ENCODE measurements around the gene CABLES2.

The CABLES2 gene

GRCh38 chr20:62372042-62372993 is 34.8 kb downstream of the CABLES2 start:
- no peak for DNase-seq (ENCODE audit: low spot score)

- no peak for DNase-seq (ENCODE audit: low spot score)
Measured at GRCh38 chr20:62371588-62372041, 35.5 kb downstream of the CABLES2 start.

GRCh38 chr20:62370807-62371587 is 36.1 kb downstream of the CABLES2 start:
- no peak for DNase-seq (ENCODE audit: low spot score)

- no peak for DNase-seq (ENCODE audit: low spot score)
Measured at GRCh38 chr20:62370115-62370806, 36.8 kb downstream of the CABLES2 start.

- no peak for DNase-seq (ENCODE audit: low spot score)
Measured at GRCh38 chr20:62369815-62370114, 37.3 kb downstream of the CABLES2 start.

- peak; percentile 89 for DNase-seq (ENCODE audit: low spot score)
Measured at GRCh38 chr20:62368976-62369814, 37.9 kb downstream of the CABLES2 start.

- DNase-seq (ENCODE audit: low spot score), result peak; percentile 97
Measured at GRCh38 chr20:62368392-62368975, 38.6 kb downstream of the CABLES2 start.

- peak; percentile 70 for DNase-seq (ENCODE audit: low spot score)
Measured at GRCh38 chr20:62367633-62368391, 39.3 kb downstream of the CABLES2 start.

GRCh38 chr20:62367136-62367632 is 39.9 kb downstream of the CABLES2 start, which contains the start of gene LAMA5:
TSS of gene LAMA5 (minus strand) at chr20:62367312. CDS start at chr20:62367245, 67 bp downstream.
- DNase-seq (ENCODE audit: low spot score), result peak; percentile 91

GRCh38 chr20:62366370-62367135 is 40.5 kb downstream of the CABLES2 start:
- peak; percentile 91 for DNase-seq (ENCODE audit: low spot score)

- peak; percentile 74 for DNase-seq (ENCODE audit: low spot score)
Measured at GRCh38 chr20:62365814-62366369, 41.2 kb downstream of the CABLES2 start.

- DNase-seq (ENCODE audit: low spot score), result no peak
Measured at GRCh38 chr20:62364911-62365736, 42.0 kb downstream of the CABLES2 start.

GRCh38 chr20:62363920-62364851 is 42.9 kb downstream of the CABLES2 start:
- no peak for DNase-seq (ENCODE audit: low spot score)

- no peak for DNase-seq (ENCODE audit: low spot score)
Measured at GRCh38 chr20:62362991-62363919, 43.8 kb downstream of the CABLES2 start.

- DNase-seq (ENCODE audit: low spot score), result no peak
Measured at GRCh38 chr20:62362590-62362940, 44.5 kb downstream of the CABLES2 start.

Measured in HuH-7 (cell line).